Activated T-helper 1 cell treated with anti-CD3 and anti-CD28 coated beads, Interleukin-12 subunit alpha, Interleukin-12 subunit beta, Interleukin-2, Interleukin-4 antibody, amounts not matched to agents 30 ng/mL and 10 ng/mL and 1 ng/mL, durations not matched to agents 14 hours and 24 hours and 36 hours (primary cell): ENCODE measurements around the gene TRIM23. TPM values are rescaled to one million over a fixed set of nuclear protein-coding genes. Genes with fewer than 3 reads are reported as not detected.

Experiments used
- DNase-seq: peaks from one replicate; pipeline ENCODE4 v3.0.0; 2021; ENCODE audit warnings: low spot score
- H3K27ac Mint-ChIP-seq: one replicate; pipeline ENCODE4 v1.8.0; 2021; ENCODE audit warnings: mild to moderate bottlenecking, mixed read lengths
- H3K27me3 Mint-ChIP-seq: one replicate; pipeline ENCODE4 v1.8.0; 2022; ENCODE audit warnings: mild to moderate bottlenecking, moderate library complexity, mixed read lengths; ENCODE audit not compliant: insufficient read depth
- H3K36me3 Mint-ChIP-seq: one replicate; pipeline ENCODE4 v1.8.0; 2021; ENCODE audit warnings: low read depth, mixed read lengths
- H3K4me1 Mint-ChIP-seq: one replicate; pipeline ENCODE4 v1.8.0; 2021; ENCODE audit warnings: low read depth, mixed read lengths
- H3K4me3 Mint-ChIP-seq: one replicate; pipeline ENCODE4 v1.8.0; 2021; ENCODE audit warnings: mild to moderate bottlenecking, moderate library complexity, mixed read lengths
- H3K9me3 Mint-ChIP-seq: one replicate; pipeline ENCODE4 v1.8.0; 2021; ENCODE audit warnings: mixed read lengths
- intact Hi-C: fragments of 100-400 bp; cut with micrococcal nuclease; formaldehyde crosslinking; loops from one replicate; pipeline ENCODE4 v1.15.1; 2024
- total RNA-seq: library from RNA; stranded (reverse); gene quantifications from 2 replicates; pipeline ENCODE4 v1.2.3, GENCODE V29; 2022

The TRIM23 gene
- total RNA-seq, 1 donor from 2014 or later = 7.6 TPM

GRCh38 chr5:65556718-65557117, 67.4 kb downstream of the TRIM23 start:
- Mint-ChIP-seq H3K27ac (no peak overlapping the region), H3K27me3 (no peaks in the 10 kb centered on the region), H3K4me1 (peaks cover 60% of the 10 kb centered on the region), H3K4me3 (no peak overlapping the region), H3K36me3 (peaks cover 49% of the 10 kb centered on the region), H3K9me3 (no peaks in the 10 kb centered on the region)
- intact Hi-C loops = no loop called here
- no peak for DNase-seq

GRCh38 chr5:65556181-65556580, 68.0 kb downstream of the TRIM23 start:
- H3K36me3 Mint-ChIP-seq = peaks cover 49% of the 10 kb centered on the region
- no peak overlapping the region for H3K27ac Mint-ChIP-seq
- H3K27me3 Mint-ChIP-seq = no peaks in the 10 kb centered on the region
- H3K4me3 Mint-ChIP-seq = no peak overlapping the region
- no peaks in the 10 kb centered on the region for H3K9me3 Mint-ChIP-seq
- no peak for DNase-seq
- intact Hi-C loops = no loop called here
- peaks cover 55% of the 10 kb centered on the region for H3K4me1 Mint-ChIP-seq

- intact Hi-C loops = no loop called here
- Mint-ChIP-seq H3K4me3 (no peak overlapping the region), H3K27me3 (no peaks in the 10 kb centered on the region), H3K4me1 (peaks cover 51% of the 10 kb centered on the region), H3K36me3 (peaks cover 53% of the 10 kb centered on the region), H3K9me3 (no peaks in the 10 kb centered on the region), H3K27ac (peak overlapping the region; percentile 24)
- DNase-seq = no peak
Measured at GRCh38 chr5:65555287-65555686, 68.8 kb downstream of the TRIM23 start.

- Mint-ChIP-seq H3K27ac (no peak overlapping the region), H3K4me3 (no peak overlapping the region), H3K4me1 (peaks cover 42% of the 10 kb centered on the region), H3K9me3 (no peaks in the 10 kb centered on the region), H3K27me3 (no peaks in the 10 kb centered on the region), H3K36me3 (peaks cover 55% of the 10 kb centered on the region)
- intact Hi-C loops = no loop called here
- DNase-seq = no peak
Measured at GRCh38 chr5:65553941-65554340, 70.2 kb downstream of the TRIM23 start.

GRCh38 chr5:65548281-65548680, 75.9 kb downstream of the TRIM23 start:
- H3K36me3 Mint-ChIP-seq = peaks cover 49% of the 10 kb centered on the region
- no peak overlapping the region for H3K4me3 Mint-ChIP-seq
- peaks cover 12% of the 10 kb centered on the region for H3K4me1 Mint-ChIP-seq
- no peaks in the 10 kb centered on the region for H3K9me3 Mint-ChIP-seq
- DNase-seq = no peak
- H3K27ac Mint-ChIP-seq = no peak overlapping the region
- intact Hi-C loops = no loop called here
- no peaks in the 10 kb centered on the region for H3K27me3 Mint-ChIP-seq

GRCh38 chr5:65546141-65546540, 78.0 kb downstream of the TRIM23 start:
- intact Hi-C loops = no loop called here
- no peak overlapping the region for H3K27ac Mint-ChIP-seq
- no peaks in the 10 kb centered on the region for H3K27me3 Mint-ChIP-seq
- DNase-seq = no peak
- H3K4me3 Mint-ChIP-seq = no peak overlapping the region
- H3K36me3 Mint-ChIP-seq = peaks cover 60% of the 10 kb centered on the region
- H3K9me3 Mint-ChIP-seq = no peaks in the 10 kb centered on the region
- peaks cover 11% of the 10 kb centered on the region for H3K4me1 Mint-ChIP-seq

GRCh38 chr5:65544473-65544872, 79.7 kb downstream of the TRIM23 start:
- intact Hi-C loops = no loop called here
- Mint-ChIP-seq H3K27me3 (no peaks in the 10 kb centered on the region), H3K9me3 (no peaks in the 10 kb centered on the region), H3K27ac (no peak overlapping the region), H3K36me3 (peaks cover 54% of the 10 kb centered on the region), H3K4me1 (peaks cover 11% of the 10 kb centered on the region), H3K4me3 (no peak overlapping the region)
- no peak for DNase-seq

GRCh38 chr5:65539827-65540226, 84.3 kb downstream of the TRIM23 start:
- no peak overlapping the region for H3K27ac Mint-ChIP-seq
- H3K4me3 Mint-ChIP-seq = no peak overlapping the region
- no peaks in the 10 kb centered on the region for H3K9me3 Mint-ChIP-seq
- peaks cover 48% of the 10 kb centered on the region for H3K36me3 Mint-ChIP-seq
- no peak for DNase-seq
- peaks cover 11% of the 10 kb centered on the region for H3K4me1 Mint-ChIP-seq
- H3K27me3 Mint-ChIP-seq = no peaks in the 10 kb centered on the region
- intact Hi-C loops = no loop called here

Other genes starting within 250 kb of the TRIM23 start
- gene ADAMTS6, start 142.4 kb downstream of the TRIM23 start, total RNA-seq = 0.86 and 1.3 TPM in 2 replicates
- gene CENPK, start 61.2 kb downstream of the TRIM23 start, total RNA-seq = 81.0 and 85.1 TPM in 2 replicates
- gene PPWD1, start 61.0 kb downstream of the TRIM23 start, total RNA-seq = 63.6 and 65.4 TPM in 2 replicates
- gene SHLD3, start 694 bp upstream of the TRIM23 start, total RNA-seq = 6.5 and 7.6 TPM in 2 replicates
- 21.7 and 23.7 TPM in 2 replicates for gene TRAPPC13, start 694 bp upstream of the TRIM23 start, total RNA-seq
- gene SGTB, start 97.8 kb upstream of the TRIM23 start, total RNA-seq = 11.3 and 12.2 TPM in 2 replicates
- 24.4 TPM in 2 replicates for gene NLN, start 97.9 kb upstream of the TRIM23 start, total RNA-seq